ENCODE results near the gene RPP40.
"Not testable (repeated sequence)": the region's sequence is repeated elsewhere in the genome, so short reads cannot be mapped to it uniquely, and the experiment has no call there.

RPP40 gene

DNA sequence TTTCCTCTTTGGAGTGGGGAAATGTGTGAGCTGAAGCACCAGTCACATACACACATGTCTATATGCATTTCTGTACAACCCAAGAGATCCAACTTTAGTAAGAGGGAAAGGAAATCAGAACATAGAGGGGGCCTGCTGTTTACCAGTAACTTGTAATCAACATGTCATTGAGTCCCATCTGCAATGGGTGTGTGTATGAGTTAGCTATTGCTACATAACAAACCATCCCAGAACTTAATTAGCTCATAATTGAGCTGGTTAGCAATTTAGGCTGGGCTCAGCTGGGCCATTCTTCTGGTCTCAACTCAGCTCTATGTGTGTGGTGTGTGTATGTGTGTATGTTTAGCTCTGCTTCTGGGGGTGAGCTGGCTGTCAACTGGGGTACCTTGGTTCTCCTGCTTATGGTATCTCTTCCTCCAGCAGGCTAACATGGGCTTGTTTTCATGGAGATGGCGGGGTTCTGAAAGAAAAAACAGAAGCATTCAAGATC is 10.3 kb upstream of the RPP40 start:
- no peak for DNase-seq

DNA sequence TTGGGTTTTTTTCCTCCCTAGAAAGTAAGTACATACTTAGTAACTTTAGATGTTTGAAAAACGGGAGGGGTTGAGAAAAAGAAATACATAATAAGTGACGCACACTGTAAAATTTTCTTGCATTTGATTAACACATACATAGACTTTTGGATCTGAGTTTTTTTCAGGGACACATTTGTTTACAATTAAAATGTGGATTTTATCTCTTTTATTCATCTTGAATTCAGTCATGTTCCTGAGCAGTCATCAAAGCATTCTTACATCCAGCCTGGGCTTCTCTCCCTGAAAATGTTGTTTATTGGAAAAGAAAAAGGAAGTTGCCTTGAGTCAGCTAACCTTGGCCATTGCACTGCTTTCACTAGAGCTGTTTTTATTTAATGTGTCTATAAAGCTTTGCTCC is 8.7 kb upstream of the RPP40 start:
- peak; percentile 77 for DNase-seq

DNA sequence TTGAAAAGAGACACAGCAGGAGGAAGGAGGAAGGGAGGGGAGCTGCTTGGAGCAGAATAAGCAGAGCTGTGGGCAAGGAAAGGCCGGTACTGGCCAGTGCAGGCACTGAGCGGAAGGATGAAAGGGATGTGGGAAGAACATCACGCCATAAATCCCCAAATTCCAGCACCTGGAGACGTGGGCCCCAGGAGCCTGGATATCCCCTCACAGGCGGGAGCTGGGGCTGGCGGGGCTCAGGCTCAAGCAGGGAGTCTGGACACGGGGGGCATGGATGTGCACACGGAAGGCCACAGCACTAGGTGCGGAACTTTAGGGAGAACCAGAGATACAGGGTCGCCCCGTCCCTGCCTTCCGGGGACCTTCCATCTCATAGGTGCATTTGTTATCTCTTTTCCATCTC is 7.5 kb upstream of the RPP40 start:
- DNase-seq = no peak

- no peak for DNase-seq
Measured at GRCh38 chr6:5007531-5007930, 3.7 kb upstream of the RPP40 start.

GRCh38 chr6:5006222-5006621 is 2.4 kb upstream of the RPP40 start:
- no peak for DNase-seq

- not testable (repeated sequence) for DNase-seq
Measured at GRCh38 chr6:5005038-5005433, 1.2 kb upstream of the RPP40 start.

DNA sequence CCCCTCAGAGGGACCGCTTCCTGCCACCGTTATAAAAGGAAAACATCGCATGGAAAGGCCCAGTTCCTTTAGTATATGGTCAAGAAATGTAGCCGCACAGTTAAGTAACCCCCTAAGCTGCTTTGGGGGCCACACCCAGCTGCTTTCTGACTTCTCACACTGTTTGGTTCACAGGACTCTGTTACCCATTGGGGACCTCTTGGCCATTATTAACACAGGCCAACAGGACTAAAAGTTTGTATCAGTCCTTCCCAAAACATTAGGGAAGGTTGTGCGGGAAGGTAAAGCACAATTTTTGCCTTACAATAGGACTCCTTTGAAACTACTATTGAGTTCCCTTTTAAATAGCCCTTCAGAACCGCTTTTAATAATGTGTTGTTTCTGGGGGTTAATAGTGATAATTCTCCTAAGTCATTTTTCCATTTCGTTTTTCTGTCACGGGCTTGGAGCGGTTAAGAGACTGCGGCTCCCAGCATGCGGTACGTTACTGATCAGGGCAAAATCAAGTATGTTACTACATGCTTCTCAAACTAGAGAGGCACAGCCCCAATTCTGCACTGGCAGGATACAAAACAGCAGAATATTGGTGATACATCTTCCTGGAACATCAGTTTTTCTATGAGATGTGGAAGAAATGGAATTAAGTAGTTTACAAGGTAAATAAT is 668 bp upstream of the RPP40 start:
- no peak for DNase-seq

GRCh38 chr6:4999586-4999985 is 4.3 kb downstream of the RPP40 start:
- DNase-seq = peak; percentile 13

- DNase-seq = no peak
Measured at GRCh38 chr6:4997862-4998261, 6.0 kb downstream of the RPP40 start.

- no peak for DNase-seq
Measured at GRCh38 chr6:4994741-4995140, 9.1 kb downstream of the RPP40 start.

DNA sequence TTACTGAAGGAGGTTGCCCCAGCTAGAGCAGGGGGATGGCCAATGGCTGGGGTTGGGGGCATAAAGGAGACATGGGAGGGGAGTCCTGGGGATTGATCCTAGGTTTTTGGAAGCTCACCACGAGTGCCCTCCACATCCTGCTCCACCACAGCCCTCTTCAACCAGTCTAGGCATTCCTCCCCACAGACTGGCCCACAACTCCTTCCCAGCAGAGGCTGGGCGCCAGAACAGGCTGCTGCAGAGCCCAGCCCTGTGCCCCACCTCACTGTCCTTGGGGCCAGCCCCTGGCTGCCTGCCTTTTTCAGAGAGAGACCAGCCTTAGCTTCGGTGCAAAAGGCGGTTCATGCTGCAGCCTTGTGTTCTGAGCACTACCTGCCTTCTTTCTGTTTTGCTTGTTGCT is 16.4 kb downstream of the RPP40 start:
- DNase-seq = no peak

DNA sequence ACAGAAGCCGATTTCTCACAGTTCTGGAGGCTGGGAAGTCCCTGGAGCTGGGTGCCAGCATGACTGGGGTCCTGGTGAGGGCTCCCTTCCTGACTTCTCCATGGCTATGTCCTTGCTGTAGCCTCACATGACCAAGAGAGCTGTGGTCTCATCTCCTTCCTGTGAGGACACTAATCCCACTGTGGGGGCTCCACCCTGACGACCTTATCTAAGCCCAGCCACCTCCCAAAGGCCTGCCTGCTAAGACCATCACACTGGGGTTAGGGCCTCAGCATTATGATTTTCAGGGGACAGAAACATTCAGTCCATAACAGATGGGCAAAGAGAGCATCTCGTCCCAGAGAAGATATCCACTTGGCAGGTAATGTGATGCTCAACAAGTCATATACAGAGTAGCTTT is 16.8 kb downstream of the RPP40 start:
- DNase-seq = no peak

DNA sequence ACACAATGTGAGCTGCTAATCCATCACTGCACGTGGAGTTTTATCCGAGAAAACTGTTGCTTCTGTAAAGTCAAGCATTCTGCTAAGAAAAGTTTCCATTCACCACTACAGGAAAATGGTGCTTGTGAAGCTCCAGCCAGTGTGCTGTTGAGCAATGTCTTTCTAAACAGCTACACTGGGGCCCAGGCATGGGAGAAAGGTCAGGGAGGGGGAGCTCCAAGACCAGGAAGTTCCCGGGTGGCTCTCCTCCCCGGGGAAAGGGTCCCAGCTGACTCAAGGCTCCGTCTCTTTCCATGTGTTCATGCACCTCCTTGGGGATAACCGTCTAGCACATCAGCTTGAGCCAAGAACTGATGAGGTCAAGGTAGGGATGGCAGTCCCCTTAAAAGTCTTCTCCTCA is 20.5 kb downstream of the RPP40 start:
- no peak for DNase-seq

DNA sequence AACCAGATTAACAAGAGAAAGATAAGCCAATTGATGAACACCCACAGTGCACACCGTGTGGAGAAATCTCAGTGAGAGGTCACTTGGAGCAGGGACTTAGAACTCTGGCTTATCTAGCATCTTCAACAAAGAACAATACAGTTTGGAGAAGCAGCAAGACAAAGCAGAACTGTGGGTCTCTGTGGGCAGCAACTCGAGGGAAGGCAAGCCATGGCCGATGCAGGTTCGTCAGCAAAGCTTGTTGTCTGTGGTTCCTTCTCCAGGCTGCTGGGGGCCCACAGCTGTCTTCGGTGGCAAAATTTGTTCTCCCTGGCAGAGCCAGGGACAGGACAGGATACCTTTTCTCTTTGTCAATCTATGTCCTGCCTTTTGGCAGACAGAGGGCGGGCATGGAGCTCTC is 22.1 kb downstream of the RPP40 start:
- no peak for DNase-seq

GRCh38 chr6:4979426-4979825 is 24.4 kb downstream of the RPP40 start:
- DNase-seq = no peak

GRCh38 chr6:4977468-4977867 is 26.4 kb downstream of the RPP40 start:
- no peak for DNase-seq

DNA sequence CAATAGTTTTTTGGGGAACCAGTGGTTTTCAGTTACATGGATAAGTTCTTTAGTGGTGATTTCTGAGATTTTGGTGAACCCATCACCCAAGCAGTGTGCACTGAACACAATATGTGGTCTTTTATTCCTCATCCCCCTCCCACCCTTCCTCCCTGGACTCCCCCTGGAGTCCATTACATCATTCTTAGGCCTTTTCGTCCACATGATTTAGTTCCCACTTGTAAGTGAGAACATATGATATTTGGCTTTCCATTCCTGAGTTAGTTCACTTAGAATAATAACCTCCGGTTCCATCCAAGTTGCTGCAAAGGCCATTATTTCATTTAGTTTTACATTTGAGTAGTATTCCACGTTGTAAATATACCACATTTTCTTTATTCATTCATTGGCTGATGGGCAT is 28.3 kb downstream of the RPP40 start:
- DNase-seq = no peak

- no peak for DNase-seq
Measured at GRCh38 chr6:4974962-4975361, 28.9 kb downstream of the RPP40 start.

GRCh38 chr6:4973982-4974745 is 29.7 kb downstream of the RPP40 start:
- peak; percentile 49 for DNase-seq

DNA sequence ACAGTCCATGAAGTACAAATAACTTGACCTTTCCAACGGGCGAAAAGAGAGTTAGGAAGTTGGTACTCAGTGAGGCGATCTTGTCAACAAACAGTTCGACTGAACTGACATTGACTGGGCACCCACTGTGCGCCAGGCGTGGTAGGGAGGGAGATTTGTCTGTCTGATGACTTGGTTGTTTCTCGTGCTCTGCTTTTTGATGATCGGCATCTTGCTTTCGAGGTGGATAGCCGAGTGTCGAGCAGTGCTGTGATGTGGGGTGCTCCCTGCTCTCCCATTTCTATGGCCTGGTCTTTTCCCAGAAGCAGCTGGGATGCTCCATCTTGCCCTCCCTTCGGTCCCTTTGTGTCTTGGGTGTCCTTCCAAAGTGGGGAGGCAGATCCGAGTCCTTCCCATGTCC is 30.4 kb downstream of the RPP40 start:
- DNase-seq = no peak

DNA sequence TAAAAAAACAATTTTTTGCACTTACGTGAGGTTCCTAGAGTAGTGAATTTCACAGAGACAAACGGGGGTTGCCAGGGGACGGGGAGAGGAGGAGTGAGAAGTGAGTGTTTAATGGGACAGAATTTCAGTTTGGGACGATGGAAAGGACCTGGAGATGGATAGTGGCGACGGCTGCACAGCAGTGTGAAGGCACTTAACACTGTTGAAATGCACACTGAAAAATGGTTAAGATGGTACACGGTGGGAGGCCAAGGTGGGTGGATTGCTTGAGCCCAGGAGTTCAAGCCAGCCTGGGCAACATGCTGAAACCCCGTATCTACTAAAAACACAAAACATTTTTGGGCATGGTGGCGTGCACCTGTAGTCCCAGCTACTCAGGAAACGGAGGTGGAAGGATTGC is 31.4 kb downstream of the RPP40 start:
- DNase-seq = no peak

DNA sequence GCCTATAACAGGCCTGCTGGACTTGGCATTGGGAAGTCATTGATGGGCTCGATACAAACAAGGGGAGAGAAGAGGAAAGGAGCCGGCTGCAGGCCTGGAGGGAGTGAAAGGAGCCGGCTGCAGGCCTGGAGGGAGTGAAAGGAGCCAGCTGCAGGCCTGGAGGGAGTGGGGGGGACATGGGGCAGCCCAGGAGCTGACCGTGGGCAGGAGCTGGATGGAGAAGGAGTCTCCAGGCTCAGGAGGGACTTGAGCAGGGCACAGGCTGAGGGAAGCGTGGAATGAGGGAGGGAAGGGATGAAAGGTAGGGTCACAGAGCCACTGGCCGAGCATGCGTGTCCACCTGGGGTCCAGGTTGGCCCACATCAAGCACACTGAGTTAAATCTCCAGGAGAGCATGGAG is 32.0 kb downstream of the RPP40 start:
- no peak for DNase-seq

DNA sequence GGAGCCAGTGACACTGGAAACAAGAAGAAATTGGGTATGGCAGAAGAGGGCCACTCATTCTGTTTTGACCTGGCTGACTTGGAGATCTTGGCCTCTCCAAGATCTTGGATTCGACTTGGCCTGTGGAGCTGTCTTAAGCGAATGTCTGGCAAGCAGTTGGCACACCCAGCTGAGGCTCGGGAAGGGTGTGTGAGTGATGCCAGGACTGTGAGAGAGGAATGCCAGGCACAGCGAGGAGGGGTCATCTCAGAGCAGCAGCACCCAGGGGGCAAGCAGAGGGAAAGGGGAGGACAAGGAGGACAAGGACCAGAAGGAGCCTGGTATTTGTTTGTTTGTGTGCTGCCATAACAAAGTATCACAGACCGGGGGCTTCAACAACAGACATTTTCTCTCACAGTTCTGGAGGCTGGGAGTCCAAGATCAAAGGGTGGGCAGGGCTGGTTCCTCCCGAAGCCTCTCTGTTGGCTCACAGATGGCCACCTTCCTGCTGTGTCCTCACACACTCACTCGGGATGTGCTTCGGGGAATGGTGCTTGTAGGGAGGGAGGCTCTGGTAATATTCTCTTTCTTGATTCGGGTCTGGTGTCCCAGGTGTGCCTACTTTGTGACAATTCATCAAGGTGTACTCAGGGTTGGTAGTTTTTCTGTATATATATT is 33.0 kb downstream of the RPP40 start:
- no peak for DNase-seq

All from fibroblast of skin of abdomen (primary cell).